DOHH2 (cell line): ENCODE measurements around the gene RNGTT.

Source experiments
- H3F3A ChIP-seq: fragments of 200-600 bp; sonication (generic), shearing (Covaris generic); 2 replicates; pipeline ENCODE4 v1.6.0; 2016; ENCODE audit warnings: antibody characterized with exemption, mild to moderate bottlenecking; ENCODE audit not compliant: control insufficient read depth, insufficient read depth
- H3K27ac ChIP-seq: fragments of 200-600 bp; sonication (generic); 2 replicates; pipeline ENCODE4 v1.5.1; 2014; ENCODE audit warnings: low read depth, mild to moderate bottlenecking, low read length, moderate library complexity
- H3K27me3 ChIP-seq: fragments of 200-600 bp; sonication (generic); 2 replicates; pipeline ENCODE4 v1.6.1; 2014; ENCODE audit warnings: mild to moderate bottlenecking, low read length, mixed read lengths; ENCODE audit not compliant: control insufficient read depth
- H3K36me3 ChIP-seq: fragments of 200-600 bp; sonication (generic); 2 replicates; pipeline ENCODE4 v1.6.1; 2014; ENCODE audit warnings: mild to moderate bottlenecking, low read length, moderate library complexity, mixed read lengths; ENCODE audit not compliant: control insufficient read depth
- H3K4me1 ChIP-seq: fragments of 200-600 bp; sonication (generic); 2 replicates; pipeline ENCODE4 v1.6.1; 2014; ENCODE audit warnings: mild to moderate bottlenecking, low read length, mixed read lengths; ENCODE audit not compliant: control insufficient read depth
- H3K4me2 ChIP-seq: fragments of 200-600 bp; sonication (generic); 2 replicates; pipeline ENCODE4 v1.6.0; 2014; ENCODE audit warnings: mild to moderate bottlenecking, low read length, moderate library complexity
- H3K4me3 ChIP-seq: fragments of 200-600 bp; sonication (generic); 2 replicates; pipeline ENCODE4 v1.5.1; 2014; ENCODE audit warnings: mild to moderate bottlenecking, low read length, mixed read lengths
- H3K79me2 ChIP-seq: fragments of 200-600 bp; sonication (generic); 2 replicates; pipeline ENCODE4 v1.6.1; 2014; ENCODE audit warnings: mild to moderate bottlenecking, low read length, mixed read lengths; ENCODE audit not compliant: control insufficient read depth
- H3K9me2 ChIP-seq: fragments of 200-600 bp; sonication (generic); replicated peaks from 2 replicates; pipeline ENCODE4 v1.6.1; 2014; ENCODE audit warnings: mild to moderate bottlenecking, low read length, mixed read lengths; ENCODE audit not compliant: control insufficient read depth
- H3K9me3 ChIP-seq: fragments of 200-600 bp; sonication (generic); 2 replicates; pipeline ENCODE4 v1.6.1; 2014; ENCODE audit warnings: antibody characterized with exemption, low read length, mixed read lengths; ENCODE audit not compliant: control insufficient read depth, insufficient read depth
- H4K20me1 ChIP-seq: fragments of 200-600 bp; sonication (generic); 2 replicates; pipeline ENCODE4 v1.6.0; 2014; ENCODE audit warnings: low read depth, mild to moderate bottlenecking, antibody characterized with exemption, low read length, moderate library complexity; ENCODE audit not compliant: control insufficient read depth, insufficient read depth
- CTCF ChIP-seq: fragments of 200-600 bp; sonication (generic); IDR thresholded peaks from one replicate; pipeline ENCODE4 v1.5.1; 2014; ENCODE audit warnings: antibody characterized with exemption, mild to moderate bottlenecking, low read depth, low read length; ENCODE audit not compliant: poor library complexity, severe bottlenecking
- EZH2phosphoT487 ChIP-seq: fragments of 200-600 bp; sonication (generic); IDR thresholded peaks from 2 replicates; pipeline ENCODE4 v1.6.1; 2017; ENCODE audit warnings: borderline replicate concordance, mild to moderate bottlenecking, antibody characterized with exemption, low read length, moderate library complexity, mixed read lengths

The RNGTT gene

DNA sequence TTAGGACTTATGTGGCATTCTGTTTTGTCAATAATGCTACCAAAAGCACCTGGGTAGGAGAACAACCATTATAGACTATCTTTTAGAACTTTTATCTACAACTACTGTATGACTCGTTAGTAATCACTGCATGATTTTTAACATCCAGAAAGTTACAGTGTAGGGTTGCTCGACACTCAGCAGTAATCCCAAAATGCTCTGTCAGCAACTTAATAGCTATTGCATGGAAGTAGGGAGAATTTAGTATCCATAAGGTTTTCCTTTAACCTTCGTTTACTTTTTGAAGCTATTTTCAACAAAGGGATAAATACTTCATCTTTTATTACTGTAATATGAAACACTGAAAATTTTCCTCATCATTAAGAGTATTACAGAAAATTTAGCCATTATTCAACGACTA lies 309.5 kb downstream of the RNGTT start:
- H3K79me2 ChIP-seq, result no peaks in the 10 kb centered on the region
- H3F3A ChIP-seq, result peaks cover 14% of the 10 kb centered on the region; the same call in 1 of the 2 replicates
- peaks cover 44% of the 10 kb centered on the region for H3K4me1 ChIP-seq
- no peak for TF ChIP-seq CTCF
- peaks cover 15% of the 10 kb centered on the region for H3K36me3 ChIP-seq
- H3K9me3 ChIP-seq, result peaks cover 5% of the 10 kb centered on the region; the same call in 1 of the 2 replicates
- H3K9me2 ChIP-seq, result no peaks in the 10 kb centered on the region
- no peak overlapping the region for H3K4me3 ChIP-seq
- no peak overlapping the region for H3K27ac ChIP-seq
- no peaks in the 10 kb centered on the region for H4K20me1 ChIP-seq
- H3K4me2 ChIP-seq, result no peak overlapping the region
- no peaks in the 10 kb centered on the region for H3K27me3 ChIP-seq

GRCh38 chr6:88651400-88651799 lies 312.0 kb downstream of the RNGTT start:
- no peaks in the 10 kb centered on the region for H3K9me2 ChIP-seq
- no peaks in the 10 kb centered on the region for H3K79me2 ChIP-seq
- H3K4me3 ChIP-seq, result no peak overlapping the region
- H4K20me1 ChIP-seq, result no peaks in the 10 kb centered on the region
- no peak overlapping the region for H3K27ac ChIP-seq
- peaks cover 61% of the 10 kb centered on the region for H3K4me1 ChIP-seq
- peak overlapping the region; percentile 52 for H3K4me2 ChIP-seq
- H3K27me3 ChIP-seq, result no peaks in the 10 kb centered on the region
- H3K36me3 ChIP-seq, result no peaks in the 10 kb centered on the region; the same call in 1 of the 2 replicates
- H3F3A ChIP-seq, result peaks cover 22% of the 10 kb centered on the region; the same call in 1 of the 2 replicates
- TF ChIP-seq CTCF (no peak), EZH2phosphoT487 (no peak)
- H3K9me3 ChIP-seq, result no peaks in the 10 kb centered on the region

DNA sequence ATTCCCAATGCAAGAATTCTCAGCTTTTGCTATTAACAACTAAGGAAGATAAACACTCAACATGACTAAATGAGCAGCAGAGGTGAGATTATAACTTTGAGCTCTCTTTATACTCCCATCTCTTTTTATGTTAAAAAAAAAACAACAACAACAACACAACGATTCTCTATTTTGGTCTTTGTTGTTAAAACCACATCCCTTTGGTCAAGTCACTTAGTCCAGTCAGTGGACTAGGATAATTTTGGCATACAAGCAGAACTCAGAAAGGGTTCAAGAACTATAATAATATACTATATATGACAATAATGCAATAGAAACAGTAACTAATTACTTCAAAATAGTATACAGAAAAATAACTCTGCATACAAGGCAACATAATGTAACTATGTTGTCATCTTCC lies 312.4 kb downstream of the RNGTT start:
- Histone ChIP-seq H4K20me1 (no peaks in the 10 kb centered on the region), H3F3A (peaks cover 22% of the 10 kb centered on the region; the same call in 1 of the 2 replicates), H3K27me3 (no peaks in the 10 kb centered on the region), H3K4me2 (peak overlapping the region; percentile 52), H3K4me1 (peaks cover 61% of the 10 kb centered on the region), H3K27ac (peak overlapping the region; percentile 27), H3K36me3 (no peaks in the 10 kb centered on the region; the same call in 1 of the 2 replicates), H3K79me2 (no peaks in the 10 kb centered on the region), H3K9me3 (no peaks in the 10 kb centered on the region), H3K4me3 (no peak overlapping the region), H3K9me2 (no peaks in the 10 kb centered on the region)
- no peak for TF ChIP-seq CTCF
- TF ChIP-seq EZH2phosphoT487, result no peak
